ENCODE data around the gene ADCY9. TPM values are rescaled to one million over a fixed set of nuclear protein-coding genes. Genes with fewer than 3 reads are reported as not detected.

ADCY9 gene
- polyA plus RNA-seq, 1 donor from 2014 or later: 6.3 TPM

DNA sequence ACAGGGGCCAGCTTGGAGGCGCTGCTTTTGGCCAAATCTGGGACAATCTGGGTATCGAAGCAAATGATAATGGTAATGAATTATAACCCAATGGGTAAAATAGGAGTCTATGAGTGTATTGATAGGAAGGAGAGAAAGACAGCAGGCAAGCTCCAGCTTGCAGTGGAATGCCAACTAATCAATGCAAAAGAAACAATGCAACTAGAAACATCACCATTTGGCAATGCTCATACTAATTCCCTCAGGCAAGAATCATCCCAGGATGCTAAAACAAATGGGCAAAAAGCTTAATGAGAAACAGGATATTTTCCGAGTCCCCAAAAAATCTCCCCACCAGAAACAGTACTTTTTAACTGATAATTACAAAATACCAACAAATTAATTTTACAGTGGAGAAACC, 64.7 kb downstream of the ADCY9 start:
- H3K4me2 ChIP-seq (ENCODE audit: low read length): no peak overlapping the region

DNA sequence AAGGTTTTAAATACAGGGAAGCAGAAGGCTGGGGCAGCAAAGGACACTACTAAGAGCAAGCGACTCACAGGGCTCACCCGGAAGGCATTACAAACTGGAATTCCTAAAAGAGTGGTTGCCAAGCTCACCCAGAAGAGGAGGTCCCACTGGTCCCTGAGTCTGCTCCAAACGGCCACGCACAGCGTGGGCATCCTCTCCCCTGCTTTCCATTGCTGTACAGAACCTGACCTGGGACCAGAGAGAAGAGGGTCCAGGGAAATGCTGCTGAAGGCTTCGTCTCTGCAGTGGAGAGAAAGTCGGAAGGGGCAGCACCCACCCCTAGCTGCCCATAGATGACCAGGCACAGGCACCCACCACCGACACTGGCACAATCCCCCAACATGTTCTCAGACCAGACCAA, 67.2 kb downstream of the ADCY9 start:
- no peaks in the 10 kb centered on the region for H3K27me3 ChIP-seq (ENCODE audit: insufficient read depth, low read depth, low read length)
- H3K9me3 ChIP-seq (ENCODE audit: low read length): no peaks in the 10 kb centered on the region
- no peaks in the 10 kb centered on the region for H4K20me1 ChIP-seq (ENCODE audit: insufficient read depth)
- H3K27ac ChIP-seq (ENCODE audit: low read length): no peak overlapping the region
- no peaks in the 10 kb centered on the region for H3K79me2 ChIP-seq (replicated peaks; ENCODE audit: insufficient read depth, low read length)
- no peaks in the 10 kb centered on the region for H3K9me2 ChIP-seq (ENCODE audit: insufficient read depth, low read length)
- no peak overlapping the region for H2AFZ ChIP-seq (ENCODE audit: low read depth, low read length)
- no peaks in the 10 kb centered on the region for H3F3A ChIP-seq (ENCODE audit: insufficient read depth, low read length, poor library complexity, severe bottlenecking)
- H3K36me3 ChIP-seq (ENCODE audit: insufficient read depth, low read length): no peaks in the 10 kb centered on the region
- no peak overlapping the region for H3K9ac ChIP-seq (ENCODE audit: low read length)
- TF ChIP-seq TAF1 (IDR thresholded peaks at IDR 0.05; ENCODE audit: low read depth): no peak
- TF ChIP-seq, protein P1, sequence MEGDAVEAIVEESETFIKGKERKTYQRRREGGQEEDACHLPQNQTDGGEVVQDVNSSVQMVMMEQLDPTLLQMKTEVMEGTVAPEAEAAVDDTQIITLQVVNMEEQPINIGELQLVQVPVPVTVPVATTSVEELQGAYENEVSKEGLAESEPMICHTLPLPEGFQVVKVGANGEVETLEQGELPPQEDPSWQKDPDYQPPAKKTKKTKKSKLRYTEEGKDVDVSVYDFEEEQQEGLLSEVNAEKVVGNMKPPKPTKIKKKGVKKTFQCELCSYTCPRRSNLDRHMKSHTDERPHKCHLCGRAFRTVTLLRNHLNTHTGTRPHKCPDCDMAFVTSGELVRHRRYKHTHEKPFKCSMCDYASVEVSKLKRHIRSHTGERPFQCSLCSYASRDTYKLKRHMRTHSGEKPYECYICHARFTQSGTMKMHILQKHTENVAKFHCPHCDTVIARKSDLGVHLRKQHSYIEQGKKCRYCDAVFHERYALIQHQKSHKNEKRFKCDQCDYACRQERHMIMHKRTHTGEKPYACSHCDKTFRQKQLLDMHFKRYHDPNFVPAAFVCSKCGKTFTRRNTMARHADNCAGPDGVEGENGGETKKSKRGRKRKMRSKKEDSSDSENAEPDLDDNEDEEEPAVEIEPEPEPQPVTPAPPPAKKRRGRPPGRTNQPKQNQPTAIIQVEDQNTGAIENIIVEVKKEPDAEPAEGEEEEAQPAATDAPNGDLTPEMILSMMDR (IDR thresholded peaks at IDR 0.05; ENCODE audit: poor library complexity, severe bottlenecking): no peak
- no peak for TF ChIP-seq EZH2 (IDR thresholded peaks at IDR 0.05; ENCODE audit: borderline replicate concordance, insufficient read depth, low read length, poor library complexity, severe bottlenecking)
- TF ChIP-seq RAD21 (conservative IDR thresholded peaks at IDR 0.05): no peak
- no peak overlapping the region for H3K4me3 ChIP-seq (ENCODE audit: low read length)
- H3K4me2 ChIP-seq (ENCODE audit: low read length): no peak overlapping the region

More for the DNA sequence above, 64.7 kb downstream of the ADCY9 start:
- H3K9me3 ChIP-seq (ENCODE audit: low read length): no peaks in the 10 kb centered on the region
- H3K9me2 ChIP-seq (ENCODE audit: insufficient read depth, low read length): no peaks in the 10 kb centered on the region
- H3K4me3 ChIP-seq (ENCODE audit: low read length): no peak overlapping the region
- H3K9ac ChIP-seq (ENCODE audit: low read length): no peak overlapping the region
- H4K20me1 ChIP-seq (ENCODE audit: insufficient read depth): no peaks in the 10 kb centered on the region
- H3K27me3 ChIP-seq (ENCODE audit: insufficient read depth, low read depth, low read length): no peaks in the 10 kb centered on the region
- no peak overlapping the region for H2AFZ ChIP-seq (ENCODE audit: low read depth, low read length)
- H3K79me2 ChIP-seq (replicated peaks; ENCODE audit: insufficient read depth, low read length): no peaks in the 10 kb centered on the region
- no peak for TF ChIP-seq MXI1 (conservative IDR thresholded peaks at IDR 0.05; ENCODE audit: poor library complexity, severe bottlenecking)
- TF ChIP-seq, protein P2, sequence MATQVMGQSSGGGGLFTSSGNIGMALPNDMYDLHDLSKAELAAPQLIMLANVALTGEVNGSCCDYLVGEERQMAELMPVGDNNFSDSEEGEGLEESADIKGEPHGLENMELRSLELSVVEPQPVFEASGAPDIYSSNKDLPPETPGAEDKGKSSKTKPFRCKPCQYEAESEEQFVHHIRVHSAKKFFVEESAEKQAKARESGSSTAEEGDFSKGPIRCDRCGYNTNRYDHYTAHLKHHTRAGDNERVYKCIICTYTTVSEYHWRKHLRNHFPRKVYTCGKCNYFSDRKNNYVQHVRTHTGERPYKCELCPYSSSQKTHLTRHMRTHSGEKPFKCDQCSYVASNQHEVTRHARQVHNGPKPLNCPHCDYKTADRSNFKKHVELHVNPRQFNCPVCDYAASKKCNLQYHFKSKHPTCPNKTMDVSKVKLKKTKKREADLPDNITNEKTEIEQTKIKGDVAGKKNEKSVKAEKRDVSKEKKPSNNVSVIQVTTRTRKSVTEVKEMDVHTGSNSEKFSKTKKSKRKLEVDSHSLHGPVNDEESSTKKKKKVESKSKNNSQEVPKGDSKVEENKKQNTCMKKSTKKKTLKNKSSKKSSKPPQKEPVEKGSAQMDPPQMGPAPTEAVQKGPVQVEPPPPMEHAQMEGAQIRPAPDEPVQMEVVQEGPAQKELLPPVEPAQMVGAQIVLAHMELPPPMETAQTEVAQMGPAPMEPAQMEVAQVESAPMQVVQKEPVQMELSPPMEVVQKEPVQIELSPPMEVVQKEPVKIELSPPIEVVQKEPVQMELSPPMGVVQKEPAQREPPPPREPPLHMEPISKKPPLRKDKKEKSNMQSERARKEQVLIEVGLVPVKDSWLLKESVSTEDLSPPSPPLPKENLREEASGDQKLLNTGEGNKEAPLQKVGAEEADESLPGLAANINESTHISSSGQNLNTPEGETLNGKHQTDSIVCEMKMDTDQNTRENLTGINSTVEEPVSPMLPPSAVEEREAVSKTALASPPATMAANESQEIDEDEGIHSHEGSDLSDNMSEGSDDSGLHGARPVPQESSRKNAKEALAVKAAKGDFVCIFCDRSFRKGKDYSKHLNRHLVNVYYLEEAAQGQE (IDR thresholded peaks at IDR 0.05; ENCODE audit: borderline replicate concordance): no peak
- TF ChIP-seq, protein P1 (IDR thresholded peaks at IDR 0.05; ENCODE audit: poor library complexity, severe bottlenecking): no peak
- TF ChIP-seq TAF1 (IDR thresholded peaks at IDR 0.05; ENCODE audit: low read depth): no peak
- no peak for TF ChIP-seq RAD21 (conservative IDR thresholded peaks at IDR 0.05)
- TF ChIP-seq POLR2AphosphoS5 (IDR thresholded peaks at IDR 0.05): no peak
- TF ChIP-seq EZH2 (IDR thresholded peaks at IDR 0.05; ENCODE audit: borderline replicate concordance, insufficient read depth, low read length, poor library complexity, severe bottlenecking): no peak
- no peak for TF ChIP-seq SMC3 (conservative IDR thresholded peaks at IDR 0.05; ENCODE audit: poor library complexity)
- no peak for TF ChIP-seq EP300 (conservative IDR thresholded peaks at IDR 0.05; ENCODE audit: poor library complexity, severe bottlenecking)
- H3K36me3 ChIP-seq (ENCODE audit: insufficient read depth, low read length): no peaks in the 10 kb centered on the region
- H3F3A ChIP-seq (ENCODE audit: insufficient read depth, low read length, poor library complexity, severe bottlenecking): no peaks in the 10 kb centered on the region
- no peak overlapping the region for H3K27ac ChIP-seq (ENCODE audit: low read length)

All from neural cell (in vitro differentiated cells).